Trophoblast cell (in vitro differentiated cells and primary cell): ENCODE measurements around the gene MAPK1.
"Not testable (repeated sequence)": the region's sequence is repeated elsewhere in the genome, so short reads cannot be mapped to it uniquely, and the experiment has no call there.

Experiments used
- DNase-seq, 2 donors: peaks; one replicate each; pipeline ENCODE4 v3.0.0-alpha.2; 2016
- H2AFZ ChIP-seq: 2 replicates; pipeline ENCODE4 v1.6.1; 2013; ENCODE audit warnings: low read length, moderate library complexity, mild to moderate bottlenecking; ENCODE audit not compliant: insufficient read depth, poor library complexity
- H2AK5ac ChIP-seq: 2 replicates; pipeline ENCODE4 v1.6.1; 2013; ENCODE audit warnings: mild to moderate bottlenecking, low read length
- H2BK120ac ChIP-seq: 2 replicates; pipeline ENCODE4 v1.6.1; 2013; ENCODE audit warnings: low read length, mild to moderate bottlenecking, moderate library complexity; ENCODE audit not compliant: insufficient read depth, poor library complexity
- H2BK12ac ChIP-seq: 2 replicates; pipeline ENCODE4 v1.6.1; 2013; ENCODE audit warnings: mild to moderate bottlenecking, low read length, moderate library complexity
- H2BK5ac ChIP-seq: 2 replicates; pipeline ENCODE4 v1.6.1; 2013; ENCODE audit warnings: low read length, low read depth, moderate library complexity, mild to moderate bottlenecking; ENCODE audit not compliant: poor library complexity
- H3K14ac ChIP-seq: 2 replicates; pipeline ENCODE4 v1.6.1; 2013; ENCODE audit warnings: mild to moderate bottlenecking, low read length
- H3K18ac ChIP-seq: 2 replicates; pipeline ENCODE4 v1.6.1; 2013; ENCODE audit warnings: mild to moderate bottlenecking, low read length
- H3K23ac ChIP-seq: 2 replicates; pipeline ENCODE4 v1.6.1; 2013; ENCODE audit warnings: low read length
- H3K27ac ChIP-seq: 2 replicates; pipeline ENCODE4 v1.5.1; 2013; ENCODE audit warnings: low read depth, mild to moderate bottlenecking, inconsistent platforms, low read length, moderate library complexity
- H3K27me3 ChIP-seq: 2 replicates; pipeline ENCODE4 v1.6.1; 2013; ENCODE audit warnings: inconsistent platforms, mild to moderate bottlenecking, low read length, moderate library complexity; ENCODE audit not compliant: insufficient read depth
- H3K36me3 ChIP-seq, 2 experiments: 1 replicate in 1 of 2; 2 replicates in 1 of 2; pipeline ENCODE4 v1.6.1; 2013; ENCODE audit warnings: low read length in 2 of 2, mild to moderate bottlenecking in 2 of 2, moderate library complexity in 1 of 2; ENCODE audit not compliant: insufficient read depth in 2 of 2, control insufficient read depth in 1 of 2
- H3K4ac ChIP-seq: 2 replicates; pipeline ENCODE4 v1.6.1; 2013; ENCODE audit warnings: low read depth, mild to moderate bottlenecking, low read length, moderate library complexity
- H3K4me1 ChIP-seq, 2 experiments: 1 replicate in 1 of 2; 2 replicates in 1 of 2; pipeline ENCODE4 v1.6.1; 2013; ENCODE audit warnings: low read length in 2 of 2, mild to moderate bottlenecking in 2 of 2, moderate library complexity in 1 of 2; ENCODE audit not compliant: insufficient read depth in 2 of 2, control insufficient read depth in 1 of 2
- H3K4me2 ChIP-seq: 2 replicates; pipeline ENCODE4 v1.6.1; 2013; ENCODE audit warnings: inconsistent platforms, mild to moderate bottlenecking, low read length, moderate library complexity
- H3K4me3 ChIP-seq: 2 replicates; pipeline ENCODE4 v1.5.1; 2013; ENCODE audit warnings: mild to moderate bottlenecking, low read depth, low read length, inconsistent platforms
- H3K79me1 ChIP-seq: one replicate; pipeline ENCODE4 v1.6.1; 2013; ENCODE audit warnings: low read length
- H3K79me2 ChIP-seq: 2 replicates; pipeline ENCODE4 v1.6.1; 2013; ENCODE audit warnings: low read length, mild to moderate bottlenecking; ENCODE audit not compliant: control insufficient read depth, insufficient read depth, poor library complexity
- H3K9ac ChIP-seq: 2 replicates; pipeline ENCODE4 v1.6.1; 2013; ENCODE audit warnings: mild to moderate bottlenecking, low read length
- H3K9me3 ChIP-seq: 2 replicates; pipeline ENCODE4 v1.6.1; 2013; ENCODE audit warnings: low read depth, mild to moderate bottlenecking, control low read depth, inconsistent platforms, low read length; ENCODE audit not compliant: insufficient read depth
- H4K12ac ChIP-seq: 2 replicates; pipeline ENCODE4 v1.6.1; 2013; ENCODE audit warnings: low read depth, mild to moderate bottlenecking, low read length, moderate library complexity
- H4K8ac ChIP-seq: 2 replicates; pipeline ENCODE4 v1.6.1; 2013; ENCODE audit warnings: low read depth, mild to moderate bottlenecking, low read length, moderate library complexity
- H4K91ac ChIP-seq: one replicate; pipeline ENCODE4 v1.6.1; 2013; ENCODE audit warnings: low read depth, mild to moderate bottlenecking, low read length, moderate library complexity
- WGBS: extraction: QIAGEN DNeasy Blood & Tissue Kit; methylation state at CpG from one replicate; pipeline ENCODE4 v1.1.7; 2013; ENCODE audit warnings: missing lambda C conversion rate; ENCODE audit not compliant: insufficient read length, insufficient coverage; ENCODE audit errors: extremely low coverage; 5-methylcytosine and 5-hydroxymethylcytosine counted together

The MAPK1 gene

DNA sequence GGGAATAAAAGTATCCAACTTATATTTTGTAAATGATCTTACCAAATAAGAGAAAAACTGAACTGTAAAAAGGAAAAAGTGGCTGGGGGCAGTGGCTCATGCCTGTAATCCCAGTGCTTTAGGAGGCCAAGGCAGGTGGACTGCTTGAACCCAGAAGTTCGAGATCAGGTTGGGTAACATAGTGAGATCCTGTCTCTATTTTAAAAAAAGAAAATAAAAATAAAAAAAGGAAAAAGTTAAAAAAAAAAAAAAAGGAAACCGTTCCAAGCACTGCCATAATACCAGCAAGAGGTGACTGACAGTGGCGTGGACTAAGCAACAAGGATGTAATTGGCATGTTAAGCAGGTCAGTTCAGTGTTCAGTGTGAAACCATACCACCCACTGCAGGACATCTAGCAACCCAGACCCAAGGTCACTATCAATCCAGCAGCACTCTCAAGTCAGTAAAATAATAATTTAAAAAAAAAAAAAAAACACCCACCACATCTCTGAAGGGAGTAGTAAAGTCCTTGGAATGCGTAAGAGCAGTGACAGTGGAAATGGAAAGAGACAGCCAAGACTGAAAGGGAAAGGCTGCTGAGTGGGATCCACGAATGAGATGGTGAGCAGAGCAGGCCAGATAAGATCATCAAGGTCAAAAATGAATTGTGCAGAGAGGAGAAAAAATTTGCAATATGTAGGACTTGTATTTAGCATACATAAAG lies 43.6 kb downstream of the MAPK1 start:
- peaks cover 2% of the 10 kb centered on the region for H3K79me2 ChIP-seq
- H3K27me3 ChIP-seq = no peaks in the 10 kb centered on the region
- H2BK5ac ChIP-seq = no peak overlapping the region
- H3K4me1 ChIP-seq = peaks cover 5 to 16% of the 10 kb centered on the region in 2 experiments
- no peaks in the 10 kb centered on the region for H3K36me3 ChIP-seq
- no peak overlapping the region for H4K12ac ChIP-seq
- H3K79me1 ChIP-seq = no peaks in the 10 kb centered on the region
- no peak overlapping the region for H2AK5ac ChIP-seq
- no peak overlapping the region for H4K8ac ChIP-seq
- H3K9ac ChIP-seq = no peak overlapping the region
- no peak overlapping the region for H4K91ac ChIP-seq
- H2BK120ac ChIP-seq = no peak overlapping the region
- H3K9me3 ChIP-seq = no peaks in the 10 kb centered on the region
- H3K27ac ChIP-seq = no peak overlapping the region
- no peak overlapping the region for H2BK12ac ChIP-seq
- H2AFZ ChIP-seq = no peak overlapping the region
- no peak overlapping the region for H3K4ac ChIP-seq
- no peak overlapping the region for H3K18ac ChIP-seq
- no CpG with 5 or more reads among the region's 5 CpGs for WGBS
- H3K4me2 ChIP-seq = no peak overlapping the region
- DNase-seq = no peak
- H3K23ac ChIP-seq = no peak overlapping the region
- H3K4me3 ChIP-seq = no peak overlapping the region
- no peak overlapping the region for H3K14ac ChIP-seq

DNA sequence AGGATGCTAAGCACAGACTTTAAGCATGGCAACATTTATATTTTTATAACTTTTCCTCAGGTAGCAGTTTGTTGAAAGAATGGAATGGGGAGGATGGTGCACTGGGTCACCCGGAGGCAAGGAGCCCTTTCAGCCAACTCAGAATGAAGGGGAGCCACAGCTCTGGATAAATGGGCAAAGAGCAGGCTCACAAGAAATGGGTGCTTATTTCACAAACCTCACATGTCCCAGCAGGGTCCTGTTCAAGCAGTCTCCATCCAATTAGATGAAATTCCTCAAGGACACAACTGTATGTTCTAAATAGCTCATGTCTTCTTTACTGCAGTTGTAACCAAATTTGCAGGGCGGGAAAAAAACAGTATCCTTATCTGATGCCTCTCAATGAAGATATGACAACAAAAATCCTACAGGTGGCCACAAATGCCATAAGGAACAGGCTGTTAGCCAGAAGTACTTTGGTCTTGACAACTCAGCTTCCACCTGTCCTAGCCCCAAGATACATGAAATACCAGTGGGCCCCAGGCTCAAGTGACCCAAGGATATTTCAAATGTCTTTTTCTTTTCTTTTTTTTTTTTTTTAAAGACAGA lies 48.2 kb downstream of the MAPK1 start:
- no peak overlapping the region for H3K18ac ChIP-seq
- H3K9ac ChIP-seq = no peak overlapping the region
- H3K79me2 ChIP-seq = peaks cover 2% of the 10 kb centered on the region
- H3K4me1 ChIP-seq = peaks cover 0 to 10% of the 10 kb centered on the region in 2 experiments
- H3K27ac ChIP-seq = no peak overlapping the region
- no peak overlapping the region for H2BK120ac ChIP-seq
- H3K23ac ChIP-seq = no peak overlapping the region
- WGBS = no CpG with 5 or more reads among the region's 2 CpGs
- no peak overlapping the region for H2BK5ac ChIP-seq
- H2AFZ ChIP-seq = no peak overlapping the region
- H3K9me3 ChIP-seq = no peaks in the 10 kb centered on the region
- H3K4me3 ChIP-seq = no peak overlapping the region
- no peak overlapping the region for H2BK12ac ChIP-seq
- DNase-seq = peak in 1 of 2 donors; percentile 26
- no peak overlapping the region for H3K4me2 ChIP-seq
- no peak overlapping the region for H4K91ac ChIP-seq
- no peaks in the 10 kb centered on the region for H3K36me3 ChIP-seq
- no peak overlapping the region for H4K8ac ChIP-seq
- no peak overlapping the region for H3K14ac ChIP-seq
- no peak overlapping the region for H2AK5ac ChIP-seq
- H4K12ac ChIP-seq = no peak overlapping the region
- H3K79me1 ChIP-seq = no peaks in the 10 kb centered on the region
- no peak overlapping the region for H3K4ac ChIP-seq
- no peaks in the 10 kb centered on the region for H3K27me3 ChIP-seq

DNA sequence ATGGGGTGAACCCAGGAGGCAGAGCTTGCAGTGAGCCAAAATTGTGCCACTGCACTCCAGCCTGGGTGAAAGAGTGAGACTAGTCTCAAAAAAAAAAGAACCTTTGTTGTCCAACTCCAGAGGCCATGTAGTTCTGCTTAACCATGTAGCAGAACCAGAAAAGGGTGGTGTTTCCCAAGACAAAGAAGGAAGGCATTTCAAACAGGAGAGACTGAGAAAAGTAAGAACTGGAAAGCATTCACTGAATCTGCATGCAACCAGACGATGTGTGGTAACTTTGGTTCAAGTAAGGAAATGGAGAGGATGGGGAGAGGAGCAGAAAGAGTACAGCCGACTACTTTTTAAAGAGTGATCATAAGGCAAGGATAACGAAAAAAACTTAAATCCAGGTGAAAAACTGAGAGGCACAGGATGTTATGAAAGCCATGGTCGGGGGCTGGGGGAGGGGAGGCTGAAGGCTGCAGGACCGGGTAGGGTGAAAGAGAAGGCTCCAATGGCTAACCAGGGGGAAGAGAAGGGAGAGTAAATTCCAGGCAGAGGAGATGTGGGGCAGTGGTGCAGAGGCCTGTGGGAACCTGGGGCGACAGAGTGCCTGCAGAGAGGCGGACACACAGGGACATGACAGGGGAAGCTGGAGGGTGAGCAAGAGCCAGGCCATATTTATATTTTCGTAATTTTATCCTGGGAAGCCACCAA lies 48.8 kb downstream of the MAPK1 start:
- no peak overlapping the region for H4K8ac ChIP-seq
- H2BK5ac ChIP-seq = no peak overlapping the region
- no peak overlapping the region for H3K23ac ChIP-seq
- no peak overlapping the region for H3K9ac ChIP-seq
- H3K4me1 ChIP-seq = peaks cover 0 to 8% of the 10 kb centered on the region in 2 experiments
- no peak overlapping the region for H3K4me3 ChIP-seq
- peaks cover 2% of the 10 kb centered on the region for H3K79me2 ChIP-seq
- no peak for DNase-seq
- no peak overlapping the region for H4K91ac ChIP-seq
- no peak overlapping the region for H3K4ac ChIP-seq
- H2AFZ ChIP-seq = no peak overlapping the region
- H3K18ac ChIP-seq = no peak overlapping the region
- no peak overlapping the region for H3K14ac ChIP-seq
- WGBS = no CpG with 5 or more reads among the region's 8 CpGs
- no peaks in the 10 kb centered on the region for H3K9me3 ChIP-seq
- no peak overlapping the region for H3K27ac ChIP-seq
- H2BK12ac ChIP-seq = no peak overlapping the region
- H3K4me2 ChIP-seq = peak overlapping the region; percentile 20
- H2AK5ac ChIP-seq = no peak overlapping the region
- no peaks in the 10 kb centered on the region for H3K27me3 ChIP-seq
- no peak overlapping the region for H2BK120ac ChIP-seq
- no peaks in the 10 kb centered on the region for H3K79me1 ChIP-seq
- H3K36me3 ChIP-seq = no peaks in the 10 kb centered on the region
- H4K12ac ChIP-seq = no peak overlapping the region

GRCh38 chr22:21817497-21817853 lies 50.0 kb downstream of the MAPK1 start:
- H4K12ac ChIP-seq, H3K4me2 ChIP-seq, H3K4me1 ChIP-seq, H3K23ac ChIP-seq, H4K91ac ChIP-seq, H2BK12ac ChIP-seq, H3K36me3 ChIP-seq, H2AK5ac ChIP-seq, H2AFZ ChIP-seq, H3K18ac ChIP-seq, H3K27me3 ChIP-seq, H3K4ac ChIP-seq, DNase-seq, H3K79me1 ChIP-seq, H3K9me3 ChIP-seq, H3K9ac ChIP-seq, H3K14ac ChIP-seq, H3K4me3 ChIP-seq, H2BK120ac ChIP-seq, H3K27ac ChIP-seq, H4K8ac ChIP-seq, H3K79me2 ChIP-seq, H2BK5ac ChIP-seq: not testable (repeated sequence)
- WGBS = no CpG with 5 or more reads among the region's 3 CpGs
